ENCODE measurements around the gene GLP1R. TPM values are rescaled to one million over a fixed set of nuclear protein-coding genes. Genes with fewer than 3 reads are reported as not detected.

The GLP1R gene
- total RNA-seq, 1 experiment from 2014 or later = not detected

DNA sequence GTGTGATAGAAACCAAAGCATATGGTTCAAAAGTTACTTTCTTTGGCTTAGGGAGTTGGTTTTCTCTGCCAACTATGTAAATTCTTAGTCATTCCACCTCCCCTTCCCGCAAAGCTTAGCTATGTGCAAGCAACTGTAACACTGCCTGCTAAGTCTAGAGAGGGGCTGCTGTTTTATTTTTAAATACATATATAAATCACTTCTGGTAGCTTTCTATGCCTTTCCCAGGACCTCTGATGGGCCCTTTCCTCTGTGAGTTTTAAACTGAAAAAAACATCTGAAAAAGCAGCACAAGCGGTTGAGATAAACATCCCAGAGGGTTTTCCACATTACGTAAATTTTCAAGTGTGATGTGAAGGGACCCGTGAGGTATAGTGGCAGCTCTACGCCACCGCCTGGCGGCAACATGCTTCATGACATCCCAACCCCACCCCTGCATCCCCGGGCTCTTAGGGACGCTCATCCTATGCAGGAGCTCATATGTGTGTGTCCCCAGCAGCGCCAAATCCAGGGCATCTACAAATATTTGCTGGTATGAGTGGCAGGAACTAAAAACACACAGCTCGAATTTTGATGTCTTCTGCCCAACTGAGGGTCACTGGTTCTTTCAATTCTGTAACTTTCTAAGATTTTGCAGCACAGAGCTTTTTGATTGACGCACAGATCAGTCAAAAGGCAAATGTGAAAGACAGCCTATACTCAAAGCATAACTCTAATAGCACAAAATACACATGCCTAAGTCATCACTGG is 53.7 kb downstream of the GLP1R start:
- no peaks in the 10 kb centered on the region for H3K4me1 ChIP-seq (ENCODE audit: control insufficient read depth, insufficient read depth, low read length)
- no peaks in the 10 kb centered on the region for H3K9me3 ChIP-seq (ENCODE audit: control insufficient read depth, insufficient read depth, low read depth, low read length)
- intact Hi-C loops (cut with micrococcal nuclease; ENCODE audit: unreplicated experiment) (loop anchor here (10.0 kb wide), 1 partner anchor 127 kb away; no protein-coding TSS in a partner anchor), in situ Hi-C loops (cut with HindIII; ENCODE audit: low pct_unique_long_range_greater_than_20kb, low sequenced_read_pairs) (no loop called here)
- CTCF ChIA-PET = interaction anchor here (1.1 to 1.4 kb wide), 2 partner anchors 17 to 129 kb away, joined by 3 to 6 read pairs; no protein-coding TSS in a partner anchor
- DNase-seq (ENCODE audit: low read depth, low spot score) = no peak
- H3K36me3 ChIP-seq (ENCODE audit: control insufficient read depth, insufficient read depth, low read length) = no peaks in the 10 kb centered on the region
- peak; percentile 87 for ATAC-seq
- TF ChIP-seq SIN3A (IDR thresholded peaks at IDR 0.05; ENCODE audit: borderline replicate concordance, insufficient read depth, low read depth, low read length) (no peak), TCF7L2 (IDR thresholded peaks at IDR 0.05; ENCODE audit: low read depth, low read length) (no peak), POLR2AphosphoS5 (IDR thresholded peaks at IDR 0.05; ENCODE audit: low read depth, low read length) (no peak)
- TF ChIP-seq, protein P1, sequence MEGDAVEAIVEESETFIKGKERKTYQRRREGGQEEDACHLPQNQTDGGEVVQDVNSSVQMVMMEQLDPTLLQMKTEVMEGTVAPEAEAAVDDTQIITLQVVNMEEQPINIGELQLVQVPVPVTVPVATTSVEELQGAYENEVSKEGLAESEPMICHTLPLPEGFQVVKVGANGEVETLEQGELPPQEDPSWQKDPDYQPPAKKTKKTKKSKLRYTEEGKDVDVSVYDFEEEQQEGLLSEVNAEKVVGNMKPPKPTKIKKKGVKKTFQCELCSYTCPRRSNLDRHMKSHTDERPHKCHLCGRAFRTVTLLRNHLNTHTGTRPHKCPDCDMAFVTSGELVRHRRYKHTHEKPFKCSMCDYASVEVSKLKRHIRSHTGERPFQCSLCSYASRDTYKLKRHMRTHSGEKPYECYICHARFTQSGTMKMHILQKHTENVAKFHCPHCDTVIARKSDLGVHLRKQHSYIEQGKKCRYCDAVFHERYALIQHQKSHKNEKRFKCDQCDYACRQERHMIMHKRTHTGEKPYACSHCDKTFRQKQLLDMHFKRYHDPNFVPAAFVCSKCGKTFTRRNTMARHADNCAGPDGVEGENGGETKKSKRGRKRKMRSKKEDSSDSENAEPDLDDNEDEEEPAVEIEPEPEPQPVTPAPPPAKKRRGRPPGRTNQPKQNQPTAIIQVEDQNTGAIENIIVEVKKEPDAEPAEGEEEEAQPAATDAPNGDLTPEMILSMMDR (IDR thresholded peaks at IDR 0.05) = peak; percentile 72
- TF ChIP-seq, protein P2, sequence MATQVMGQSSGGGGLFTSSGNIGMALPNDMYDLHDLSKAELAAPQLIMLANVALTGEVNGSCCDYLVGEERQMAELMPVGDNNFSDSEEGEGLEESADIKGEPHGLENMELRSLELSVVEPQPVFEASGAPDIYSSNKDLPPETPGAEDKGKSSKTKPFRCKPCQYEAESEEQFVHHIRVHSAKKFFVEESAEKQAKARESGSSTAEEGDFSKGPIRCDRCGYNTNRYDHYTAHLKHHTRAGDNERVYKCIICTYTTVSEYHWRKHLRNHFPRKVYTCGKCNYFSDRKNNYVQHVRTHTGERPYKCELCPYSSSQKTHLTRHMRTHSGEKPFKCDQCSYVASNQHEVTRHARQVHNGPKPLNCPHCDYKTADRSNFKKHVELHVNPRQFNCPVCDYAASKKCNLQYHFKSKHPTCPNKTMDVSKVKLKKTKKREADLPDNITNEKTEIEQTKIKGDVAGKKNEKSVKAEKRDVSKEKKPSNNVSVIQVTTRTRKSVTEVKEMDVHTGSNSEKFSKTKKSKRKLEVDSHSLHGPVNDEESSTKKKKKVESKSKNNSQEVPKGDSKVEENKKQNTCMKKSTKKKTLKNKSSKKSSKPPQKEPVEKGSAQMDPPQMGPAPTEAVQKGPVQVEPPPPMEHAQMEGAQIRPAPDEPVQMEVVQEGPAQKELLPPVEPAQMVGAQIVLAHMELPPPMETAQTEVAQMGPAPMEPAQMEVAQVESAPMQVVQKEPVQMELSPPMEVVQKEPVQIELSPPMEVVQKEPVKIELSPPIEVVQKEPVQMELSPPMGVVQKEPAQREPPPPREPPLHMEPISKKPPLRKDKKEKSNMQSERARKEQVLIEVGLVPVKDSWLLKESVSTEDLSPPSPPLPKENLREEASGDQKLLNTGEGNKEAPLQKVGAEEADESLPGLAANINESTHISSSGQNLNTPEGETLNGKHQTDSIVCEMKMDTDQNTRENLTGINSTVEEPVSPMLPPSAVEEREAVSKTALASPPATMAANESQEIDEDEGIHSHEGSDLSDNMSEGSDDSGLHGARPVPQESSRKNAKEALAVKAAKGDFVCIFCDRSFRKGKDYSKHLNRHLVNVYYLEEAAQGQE (IDR thresholded peaks at IDR 0.05; ENCODE audit: insufficient read depth in 1 of 2, low read depth in 2 of 2, low read length in 1 of 2) = no peak
- no TSS peak for BruUV-seq (replicated peaks)
- no peaks in the 10 kb centered on the region; the same call in 1 of the 2 replicates for H3K27me3 ChIP-seq (ENCODE audit: control insufficient read depth, insufficient read depth, low read length)
- POLR2A ChIA-PET = no interaction called here
- H3K27ac ChIP-seq (ENCODE audit: low read length) = no peak overlapping the region
- H3K4me3 ChIP-seq (ENCODE audit: low read depth in 2 of 2, low read length in 2 of 2) = no peak overlapping the region

DNA sequence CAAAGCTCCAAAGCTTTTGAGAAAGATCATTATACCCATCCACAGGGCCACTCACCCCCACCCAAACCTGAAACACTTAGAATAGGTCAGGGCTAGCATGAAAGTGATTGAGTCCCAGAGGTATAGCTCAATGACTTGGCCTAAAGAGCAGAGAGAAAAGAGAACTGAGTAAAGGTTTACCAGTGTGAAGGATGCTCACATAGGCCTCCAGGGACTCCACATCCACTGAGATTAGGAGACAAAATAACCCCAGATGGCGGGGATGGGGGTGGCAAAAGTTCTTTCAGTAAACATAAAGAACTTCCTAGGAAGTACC is 54.2 kb downstream of the GLP1R start:
- POLR2A ChIA-PET = no interaction called here

More for the DNA sequence above, 54.2 kb downstream of the GLP1R start:
- no peak for TF ChIP-seq SIN3A (IDR thresholded peaks at IDR 0.05; ENCODE audit: borderline replicate concordance, insufficient read depth, low read depth, low read length)
- TF ChIP-seq, protein P2 (IDR thresholded peaks at IDR 0.05; ENCODE audit: insufficient read depth in 1 of 2, low read depth in 2 of 2, low read length in 1 of 2) = no peak
- TF ChIP-seq TCF7L2 (IDR thresholded peaks at IDR 0.05; ENCODE audit: low read depth, low read length) = no peak
- TF ChIP-seq, protein P1 (IDR thresholded peaks at IDR 0.05) = no peak
- TF ChIP-seq POLR2AphosphoS5 (IDR thresholded peaks at IDR 0.05; ENCODE audit: low read depth, low read length) = no peak
- intact Hi-C loops (cut with micrococcal nuclease; ENCODE audit: unreplicated experiment) (loop anchor here (10.0 kb wide), 1 partner anchor 128 kb away; no protein-coding TSS in a partner anchor), in situ Hi-C loops (cut with HindIII; ENCODE audit: low pct_unique_long_range_greater_than_20kb, low sequenced_read_pairs) (no loop called here)
- Histone ChIP-seq H3K4me1 (ENCODE audit: control insufficient read depth, insufficient read depth, low read length) (no peaks in the 10 kb centered on the region), H3K4me3 (ENCODE audit: low read depth in 2 of 2, low read length in 2 of 2) (no peak overlapping the region), H3K27me3 (ENCODE audit: control insufficient read depth, insufficient read depth, low read length) (no peaks in the 10 kb centered on the region; the same call in 1 of the 2 replicates), H3K9me3 (ENCODE audit: control insufficient read depth, insufficient read depth, low read depth, low read length) (no peaks in the 10 kb centered on the region), H3K36me3 (ENCODE audit: control insufficient read depth, insufficient read depth, low read length) (no peaks in the 10 kb centered on the region), H3K27ac (ENCODE audit: low read length) (no peak overlapping the region)
- BruUV-seq (replicated peaks) = no TSS peak
- no peak for ATAC-seq
- CTCF ChIA-PET = interaction anchor here (1.1 to 1.4 kb wide), 2 partner anchors 18 to 129 kb away, joined by 3 to 6 read pairs; no protein-coding TSS in a partner anchor
- no peak for DNase-seq (ENCODE audit: low read depth, low spot score)

Measured in Panc1 (cell line).